Lung (tissue), 12 donors: ENCODE measurements around the gene KYAT1. TPM values are rescaled to one million over a fixed set of nuclear protein-coding genes. Genes with fewer than 3 reads are reported as not detected.

Experiments
- ATAC-seq: fragments of 200-7000 bp; cut with Tn5 transposase; one replicate; pipeline ENCODE4 v1.9.1; 2020; ENCODE audit warnings: moderate number of reproducible peaks; ENCODE audit not compliant: insufficient read depth, low FRiP score
- DNase-seq, 3 donors: peaks; one replicate each; pipeline ENCODE4 v3.0.0-alpha.2; 2013 to 2017
- H3K27ac ChIP-seq, 2 donors: one replicate each; pipeline ENCODE4 v1.5.1; 2013; ENCODE audit warnings: mild to moderate bottlenecking in 2 of 2, moderate library complexity in 2 of 2, control low read depth in 1 of 2, inconsistent platforms in 1 of 2, low read depth in 1 of 2, low read length in 1 of 2
- H3K27me3 ChIP-seq, 3 donors: one replicate each; pipeline ENCODE4 v1.5.1; 2013; ENCODE audit warnings: low read length in 2 of 3; ENCODE audit not compliant: control insufficient read depth in 3 of 3, insufficient read depth in 3 of 3
- H3K36me3 ChIP-seq, 4 donors: one replicate each; pipeline ENCODE4 v1.5.1; 2013; ENCODE audit warnings: low read length in 4 of 4, mild to moderate bottlenecking in 1 of 4, moderate library complexity in 1 of 4; ENCODE audit not compliant: control insufficient read depth in 4 of 4, insufficient read depth in 4 of 4
- H3K4me1 ChIP-seq, 5 donors: one replicate each; pipeline ENCODE4 v1.5.1; 2013; ENCODE audit warnings: low read length in 5 of 5, mild to moderate bottlenecking in 2 of 5, moderate library complexity in 1 of 5; ENCODE audit not compliant: control insufficient read depth in 5 of 5, insufficient read depth in 5 of 5
- H3K4me3 ChIP-seq: one replicate; pipeline ENCODE4 v1.5.1; 2013; ENCODE audit warnings: mild to moderate bottlenecking, control low read depth, moderate library complexity
- H3K9ac ChIP-seq, 2 donors: one replicate each; pipeline ENCODE4 v1.5.1; 2013; ENCODE audit warnings: low read length in 2 of 2, control low read depth in 1 of 2; ENCODE audit not compliant: insufficient read depth in 1 of 2
- H3K9me3 ChIP-seq, 4 donors: one replicate each; pipeline ENCODE4 v1.5.1; 2013; ENCODE audit warnings: low read length in 3 of 4, mild to moderate bottlenecking in 1 of 4, moderate library complexity in 1 of 4; ENCODE audit not compliant: control insufficient read depth in 4 of 4, insufficient read depth in 3 of 4
- WGBS, 2 donors: extraction: QIAGEN DNeasy Blood & Tissue Kit; methylation state at CpG; one replicate each; pipeline ENCODE4 v1.1.7; 2013; 5-methylcytosine and 5-hydroxymethylcytosine counted together
- polyA plus RNA-seq, 2 donors: library from polyadenylated mRNA; stranded (reverse); fragments of 200-250 nt; gene quantifications; one replicate each; pipeline ENCODE4 v1.2.1, GENCODE V29; 2013
- total RNA-seq, 2 donors: library from RNA; depleted of rRNA in 1 of 2; stranded (reverse); fragments of >200 nt in 1 of 2; gene quantifications; one replicate each; pipeline ENCODE4 v1.2.1, GENCODE V29; 2014 to 2021
- TF ChIP-seq, protein P1 (sequence below): IDR thresholded peaks from 2 replicates; pipeline ENCODE4 v1.5.1; 2012; ENCODE audit warnings: mild to moderate bottlenecking; ENCODE audit errors: control extremely low read depth, extremely low read depth
- donor health status: control.
- donor health status: control.
- donor health status: Bipolar disorder and iron deficiency.
- donor health status: healthy.
- donor health status: DM: yes; HTN: yes; CAD: no.

Gene KYAT1
- total and polyA plus RNA-seq, 4 donors: 4.5 to 7.7 (median 4.8) TPM

GRCh38 chr9:128823903-128824406, 57.8 kb downstream of the KYAT1 start:
- Histone ChIP-seq H3K27me3 (no peaks in the 10 kb centered on the region), H3K9ac (no peak overlapping the region), H3K9me3 (peaks cover 0 to 1% (median 0%) of the 10 kb centered on the region in 4 donors), H3K27ac (no peak overlapping the region), H3K4me3 (no peak overlapping the region), H3K36me3 (peaks cover 5 to 58% (median 13%) of the 10 kb centered on the region in 4 donors), H3K4me1 (peaks cover 0 to 10% (median 5%) of the 10 kb centered on the region in 5 donors)
- 86 to 93% methylated on average over 12 of the region's 12 CpGs for WGBS, 2 donors
- no peak for ATAC-seq
- no peak for DNase-seq
- TF ChIP-seq, protein P1, sequence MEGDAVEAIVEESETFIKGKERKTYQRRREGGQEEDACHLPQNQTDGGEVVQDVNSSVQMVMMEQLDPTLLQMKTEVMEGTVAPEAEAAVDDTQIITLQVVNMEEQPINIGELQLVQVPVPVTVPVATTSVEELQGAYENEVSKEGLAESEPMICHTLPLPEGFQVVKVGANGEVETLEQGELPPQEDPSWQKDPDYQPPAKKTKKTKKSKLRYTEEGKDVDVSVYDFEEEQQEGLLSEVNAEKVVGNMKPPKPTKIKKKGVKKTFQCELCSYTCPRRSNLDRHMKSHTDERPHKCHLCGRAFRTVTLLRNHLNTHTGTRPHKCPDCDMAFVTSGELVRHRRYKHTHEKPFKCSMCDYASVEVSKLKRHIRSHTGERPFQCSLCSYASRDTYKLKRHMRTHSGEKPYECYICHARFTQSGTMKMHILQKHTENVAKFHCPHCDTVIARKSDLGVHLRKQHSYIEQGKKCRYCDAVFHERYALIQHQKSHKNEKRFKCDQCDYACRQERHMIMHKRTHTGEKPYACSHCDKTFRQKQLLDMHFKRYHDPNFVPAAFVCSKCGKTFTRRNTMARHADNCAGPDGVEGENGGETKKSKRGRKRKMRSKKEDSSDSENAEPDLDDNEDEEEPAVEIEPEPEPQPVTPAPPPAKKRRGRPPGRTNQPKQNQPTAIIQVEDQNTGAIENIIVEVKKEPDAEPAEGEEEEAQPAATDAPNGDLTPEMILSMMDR: no peak

- H3K36me3 ChIP-seq: peaks cover 5 to 58% (median 12%) of the 10 kb centered on the region in 4 donors
- no peaks in the 10 kb centered on the region for H3K27me3 ChIP-seq
- peaks cover 0 to 2% (median 0%) of the 10 kb centered on the region in 4 donors for H3K9me3 ChIP-seq
- H3K4me1 ChIP-seq: peaks cover 0 to 6% (median 4%) of the 10 kb centered on the region in 5 donors
- H3K4me3 ChIP-seq: no peak overlapping the region
- no peak for ATAC-seq
- H3K27ac ChIP-seq: no peak overlapping the region
- DNase-seq: no peak
- no peak overlapping the region for H3K9ac ChIP-seq
- WGBS, 2 donors: 91 to 96% methylated on average over 18 to 19 of the region's 19 CpGs
- TF ChIP-seq, protein P1: no peak
Measured at GRCh38 chr9:128823362-128823902, 58.3 kb downstream of the KYAT1 start.

DNA sequence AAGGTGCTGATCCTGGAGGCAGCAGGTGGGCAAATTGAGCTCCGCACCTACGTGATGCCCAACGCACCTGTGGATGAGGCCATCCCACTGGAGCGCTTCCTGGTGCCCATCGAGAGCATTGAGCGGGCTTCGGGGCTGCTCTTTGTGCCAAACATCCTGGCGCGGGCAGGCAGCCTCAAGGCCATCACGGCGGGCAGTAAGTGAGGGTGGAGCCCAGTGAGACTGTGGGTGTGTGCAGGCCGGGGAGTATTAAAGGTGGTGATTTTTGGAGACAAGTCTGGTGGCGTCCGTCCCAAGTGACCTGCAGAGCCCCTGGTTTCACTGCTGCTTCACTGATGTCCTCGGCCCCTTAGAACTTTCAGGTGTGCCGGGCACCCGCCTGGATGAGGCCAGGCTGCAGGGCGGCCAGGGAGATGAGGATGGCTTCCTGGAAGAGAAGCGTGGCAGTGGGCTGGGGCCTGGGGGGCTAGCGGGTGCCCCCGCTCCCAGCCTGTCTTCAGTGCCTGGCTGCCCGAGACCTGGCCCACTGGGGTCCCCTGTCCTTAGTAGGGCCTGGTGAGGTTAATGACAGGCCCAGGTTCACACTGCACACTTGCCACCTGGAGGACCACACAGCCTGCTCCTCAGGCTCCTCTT, 59.2 kb downstream of the KYAT1 start:
- H3K36me3 ChIP-seq: peaks cover 5 to 58% (median 11%) of the 10 kb centered on the region in 4 donors
- DNase-seq: no peak
- TF ChIP-seq, protein P1: no peak

More for the DNA sequence above, 59.2 kb downstream of the KYAT1 start:
- H3K4me1 ChIP-seq: peaks cover 0 to 6% (median 4%) of the 10 kb centered on the region in 5 donors
- H3K9me3 ChIP-seq: peaks cover 0 to 2% (median 0%) of the 10 kb centered on the region in 4 donors
- 95% methylated on average over 22 of the region's 22 CpGs for WGBS, 2 donors
- no peak overlapping the region for H3K9ac ChIP-seq
- H3K27me3 ChIP-seq: no peaks in the 10 kb centered on the region
- no peak for ATAC-seq
- H3K4me3 ChIP-seq: no peak overlapping the region
- no peak overlapping the region for H3K27ac ChIP-seq
